HL-60 (cell line): ENCODE data around the gene TEAD4.

Experiments used
- DNase-seq, 2 experiments: peaks; one replicate each; pipeline ENCODE4 v3.0.0-alpha.2; 2010 to 2020; ENCODE audit warnings: low read depth in 1 of 2, low spot score in 1 of 2
- H3K27ac ChIP-seq: fragments of 250-450 bp; sonication (Bioruptor Pico); replicated peaks from 2 replicates; pipeline ENCODE4 v1.5.1; 2020; ENCODE audit warnings: mild to moderate bottlenecking, moderate library complexity
- H3K27me3 ChIP-seq: fragments of 250-450 bp; sonication (Bioruptor Pico); 2 replicates; pipeline ENCODE4 v1.5.1; 2021; ENCODE audit warnings: mild to moderate bottlenecking, moderate library complexity; ENCODE audit not compliant: insufficient read depth, poor library complexity, severe bottlenecking
- H3K4me3 ChIP-seq: replicated peaks from 2 replicates; pipeline ENCODE4 v1.5.1; 2011; ENCODE audit warnings: mild to moderate bottlenecking, control low read depth, low read length; ENCODE audit not compliant: insufficient read depth
- CTCF ChIP-seq: IDR thresholded peaks from one replicate; pipeline ENCODE4 v1.5.1; 2011; ENCODE audit warnings: low read length, control low read depth, inconsistent platforms; ENCODE audit not compliant: insufficient read depth
- GABPA ChIP-seq: IDR thresholded peaks from 2 replicates; pipeline ENCODE4 v1.6.1; 2012; ENCODE audit warnings: low read depth
- POLR2AphosphoS5 ChIP-seq: IDR thresholded peaks from 2 replicates; pipeline ENCODE4 v1.6.1; 2012; ENCODE audit warnings: low read depth
- REST ChIP-seq: IDR thresholded peaks from 2 replicates; pipeline ENCODE4 v1.6.1; 2012; ENCODE audit warnings: low read depth; ENCODE audit not compliant: insufficient replicate concordance
- SPI1 ChIP-seq: IDR thresholded peaks from 2 replicates; pipeline ENCODE4 v1.6.1; 2012; ENCODE audit warnings: low read depth, mild to moderate bottlenecking, borderline replicate concordance

TEAD4 gene

GRCh38 chr12:3002646-3003045, 43.4 kb downstream of the TEAD4 start:
- no peaks in the 10 kb centered on the region for H3K27me3 ChIP-seq
- H3K4me3 ChIP-seq, result no peak overlapping the region
- TF ChIP-seq SPI1, result no peak
- no peak for TF ChIP-seq POLR2AphosphoS5
- TF ChIP-seq REST, result no peak
- TF ChIP-seq GABPA, result no peak
- no peak for TF ChIP-seq CTCF
- DNase-seq, result no peak
- no peak overlapping the region for H3K27ac ChIP-seq

- Histone ChIP-seq H3K27ac (no peak overlapping the region), H3K27me3 (no peaks in the 10 kb centered on the region), H3K4me3 (no peak overlapping the region)
- TF ChIP-seq SPI1 (no peak), GABPA (no peak), CTCF (no peak), POLR2AphosphoS5 (no peak), REST (no peak)
- DNase-seq, result no peak
Observed at GRCh38 chr12:3003357-3003992, 44.3 kb downstream of the TEAD4 start.

- Histone ChIP-seq H3K27ac (no peak overlapping the region), H3K4me3 (no peak overlapping the region), H3K27me3 (no peaks in the 10 kb centered on the region)
- peak in 1 of 2 experiments; percentile 4 for DNase-seq
- TF ChIP-seq REST, result no peak
- no peak for TF ChIP-seq SPI1
- TF ChIP-seq GABPA, result no peak
- peak; percentile 12 for TF ChIP-seq CTCF
Observed at GRCh38 chr12:3004655-3005565, 45.7 kb downstream of the TEAD4 start.
